DOHH2 (cell line): Measurements from ENCODE around the gene IGLON5.

ENCODE experiments used
- EZH2phosphoT487 ChIP-seq: fragments of 200-600 bp; sonication (generic); IDR thresholded peaks from 2 replicates; pipeline ENCODE4 v1.6.1; 2017; ENCODE audit warnings: borderline replicate concordance, mild to moderate bottlenecking, antibody characterized with exemption, low read length, moderate library complexity, mixed read lengths
- TF ChIP-seq, protein P1 (sequence below): fragments of 200-600 bp; sonication (generic); IDR thresholded peaks from one replicate; pipeline ENCODE4 v1.5.1; 2014; ENCODE audit warnings: antibody characterized with exemption, mild to moderate bottlenecking, low read depth, low read length; ENCODE audit not compliant: poor library complexity, severe bottlenecking

- TF ChIP-seq, protein P1, sequence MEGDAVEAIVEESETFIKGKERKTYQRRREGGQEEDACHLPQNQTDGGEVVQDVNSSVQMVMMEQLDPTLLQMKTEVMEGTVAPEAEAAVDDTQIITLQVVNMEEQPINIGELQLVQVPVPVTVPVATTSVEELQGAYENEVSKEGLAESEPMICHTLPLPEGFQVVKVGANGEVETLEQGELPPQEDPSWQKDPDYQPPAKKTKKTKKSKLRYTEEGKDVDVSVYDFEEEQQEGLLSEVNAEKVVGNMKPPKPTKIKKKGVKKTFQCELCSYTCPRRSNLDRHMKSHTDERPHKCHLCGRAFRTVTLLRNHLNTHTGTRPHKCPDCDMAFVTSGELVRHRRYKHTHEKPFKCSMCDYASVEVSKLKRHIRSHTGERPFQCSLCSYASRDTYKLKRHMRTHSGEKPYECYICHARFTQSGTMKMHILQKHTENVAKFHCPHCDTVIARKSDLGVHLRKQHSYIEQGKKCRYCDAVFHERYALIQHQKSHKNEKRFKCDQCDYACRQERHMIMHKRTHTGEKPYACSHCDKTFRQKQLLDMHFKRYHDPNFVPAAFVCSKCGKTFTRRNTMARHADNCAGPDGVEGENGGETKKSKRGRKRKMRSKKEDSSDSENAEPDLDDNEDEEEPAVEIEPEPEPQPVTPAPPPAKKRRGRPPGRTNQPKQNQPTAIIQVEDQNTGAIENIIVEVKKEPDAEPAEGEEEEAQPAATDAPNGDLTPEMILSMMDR: no peak
- TF ChIP-seq EZH2phosphoT487: no peak
These were observed 16.5 kb upstream of the IGLON5 start for GRCh38 chr19:51294977-51295375.
